Frontal cortex (tissue), 4 donors: Measurements from ENCODE around the gene ZDHHC22. TPM values are rescaled to one million over a fixed set of nuclear protein-coding genes. Genes with fewer than 3 reads are reported as not detected.
A peak's percentile ranks its signal among the peaks of the same experiment; 100 is the strongest.

Experiments
- DNase-seq, 2 donors: peaks; one replicate each; pipeline ENCODE4 v3.0.0; 2012; ENCODE audit warnings: low spot score in 2 of 2
- FAIRE-seq: peaks from 2 replicates; lab custom pipeline; 2012; peaks lifted over from hg19 to GRCh38; lab: Jason Lieb, UNC
- total RNA-seq: library from RNA; depleted of rRNA; stranded (reverse); fragments of >200 nt; gene quantifications from one replicate; pipeline ENCODE4 v1.2.3, GENCODE V29; 2014
- donor health status: control.
- donor health status: control.
- donor health status: control.

The ZDHHC22 gene
- total RNA-seq, 1 donor from 2014 or later: 5.7 TPM

GRCh38 chr14:77109656-77110055 is 31.9 kb downstream of the ZDHHC22 start:
- DNase-seq (no peak), FAIRE-seq (no peak)

GRCh38 chr14:77108753-77109152 is 32.8 kb downstream of the ZDHHC22 start:
- no peak for DNase-seq
- FAIRE-seq: no peak

- FAIRE-seq: no peak
- DNase-seq: no peak
Measured at GRCh38 chr14:77107228-77107627, 34.4 kb downstream of the ZDHHC22 start.

GRCh38 chr14:77106666-77107065 is 34.9 kb downstream of the ZDHHC22 start:
- DNase-seq (no peak), FAIRE-seq (no peak)

GRCh38 chr14:77105145-77105939 is 36.2 kb downstream of the ZDHHC22 start:
- DNase-seq: no peak

GRCh38 chr14:77104393-77104792 is 37.2 kb downstream of the ZDHHC22 start:
- no peak for FAIRE-seq
- DNase-seq: no peak

More at GRCh38 chr14:77105145-77105939, 36.2 kb downstream of the ZDHHC22 start:
- peak; percentile 43 for FAIRE-seq

GRCh38 chr14:77103951-77104350 is 37.6 kb downstream of the ZDHHC22 start:
- no peak for DNase-seq
- FAIRE-seq: no peak

GRCh38 chr14:77103475-77103874 is 38.1 kb downstream of the ZDHHC22 start:
- no peak for DNase-seq
- no peak for FAIRE-seq

- DNase-seq: no peak
- FAIRE-seq: no peak
Measured at GRCh38 chr14:77102154-77102553, 39.4 kb downstream of the ZDHHC22 start.

- no peak for FAIRE-seq
- DNase-seq: no peak
Measured at GRCh38 chr14:77100961-77101360, 40.6 kb downstream of the ZDHHC22 start.

- peak in 1 of 2 donors; percentile 31 for DNase-seq
- FAIRE-seq: no peak
Measured at GRCh38 chr14:77099425-77100167, 42.0 kb downstream of the ZDHHC22 start.

GRCh38 chr14:77098529-77099353 is 42.9 kb downstream of the ZDHHC22 start:
- DNase-seq (no peak), FAIRE-seq (no peak)

GRCh38 chr14:77097700-77098528 is 43.7 kb downstream of the ZDHHC22 start, which contains the start of gene CIPC:
Gene CIPC (plus strand): TSS chr14:77098258. CDS start chr14:77105709, 7,451 bp downstream.
- FAIRE-seq (no peak), DNase-seq (peak; percentile 93 to 94)

GRCh38 chr14:77097006-77097699 is 44.4 kb downstream of the ZDHHC22 start:
- DNase-seq (no peak), FAIRE-seq (no peak)

GRCh38 chr14:77094672-77095284 is 46.8 kb downstream of the ZDHHC22 start:
- peak; percentile 34 to 41 for DNase-seq

GRCh38 chr14:77092676-77093075 is 48.9 kb downstream of the ZDHHC22 start:
- no peak for DNase-seq
- FAIRE-seq: no peak

More at GRCh38 chr14:77094672-77095284, 46.8 kb downstream of the ZDHHC22 start:
- FAIRE-seq: no peak

GRCh38 chr14:77091518-77091917 is 50.1 kb downstream of the ZDHHC22 start:
- FAIRE-seq (no peak), DNase-seq (no peak)

GRCh38 chr14:77088645-77089044 is 52.9 kb downstream of the ZDHHC22 start:
- DNase-seq: no peak
- no peak for FAIRE-seq
